HFF-Myc (cell line): ENCODE results near the gene CABP4.
"Not testable (repeated sequence)": the region's sequence is repeated elsewhere in the genome, so short reads cannot be mapped to it uniquely, and the experiment has no call there.

Experiments used
- DNase-seq: peaks from one replicate; pipeline ENCODE4 v3.0.0-alpha.2; 2011; ENCODE audit warnings: low read depth; ENCODE audit errors: extremely low read depth
- H3K4me3 ChIP-seq: replicated peaks from 2 replicates; pipeline ENCODE4 v1.5.1; 2011; ENCODE audit warnings: low read depth, mild to moderate bottlenecking, control low read depth, low read length
- TF ChIP-seq, protein P1 (sequence below): IDR thresholded peaks from 2 replicates; pipeline ENCODE4 v1.5.1; 2012; ENCODE audit warnings: mild to moderate bottlenecking, low read depth, low read length, control low read depth; ENCODE audit errors: missing control alignments

CABP4 gene

DNA sequence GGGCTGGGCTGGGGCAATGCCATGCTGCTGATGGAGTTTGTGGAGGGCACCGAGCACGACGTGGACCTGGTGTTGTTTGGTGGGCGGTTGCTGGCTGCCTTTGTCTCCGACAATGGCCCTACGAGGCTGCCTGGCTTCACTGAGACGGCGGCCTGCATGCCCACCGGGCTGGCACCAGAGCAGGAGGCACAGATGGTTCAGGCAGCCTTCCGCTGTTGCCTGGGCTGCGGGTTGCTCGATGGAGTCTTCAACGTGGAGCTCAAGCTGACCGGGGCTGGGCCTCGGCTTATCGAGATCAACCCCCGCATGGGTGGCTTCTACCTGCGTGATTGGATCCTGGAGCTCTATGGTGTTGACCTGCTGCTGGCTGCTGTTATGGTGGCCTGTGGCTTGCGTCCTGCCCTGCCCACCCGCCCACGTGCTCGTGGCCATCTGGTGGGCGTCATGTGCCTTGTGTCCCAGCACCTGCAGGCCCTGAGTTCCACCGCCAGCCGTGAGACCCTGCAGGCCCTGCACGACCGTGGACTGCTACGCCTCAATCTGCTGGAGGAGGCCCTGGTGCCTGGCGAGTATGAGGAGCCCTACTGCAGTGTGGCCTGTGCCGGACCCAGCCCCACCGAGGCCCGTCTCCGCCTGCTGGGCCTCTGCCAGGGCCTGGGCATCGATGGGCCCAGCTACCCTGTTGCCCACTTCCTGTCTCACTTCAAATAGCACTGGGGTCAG, 31.1 kb upstream of the CABP4 start:
- no peak overlapping the region for H3K4me3 ChIP-seq
- no peak for DNase-seq
- TF ChIP-seq, protein P1, sequence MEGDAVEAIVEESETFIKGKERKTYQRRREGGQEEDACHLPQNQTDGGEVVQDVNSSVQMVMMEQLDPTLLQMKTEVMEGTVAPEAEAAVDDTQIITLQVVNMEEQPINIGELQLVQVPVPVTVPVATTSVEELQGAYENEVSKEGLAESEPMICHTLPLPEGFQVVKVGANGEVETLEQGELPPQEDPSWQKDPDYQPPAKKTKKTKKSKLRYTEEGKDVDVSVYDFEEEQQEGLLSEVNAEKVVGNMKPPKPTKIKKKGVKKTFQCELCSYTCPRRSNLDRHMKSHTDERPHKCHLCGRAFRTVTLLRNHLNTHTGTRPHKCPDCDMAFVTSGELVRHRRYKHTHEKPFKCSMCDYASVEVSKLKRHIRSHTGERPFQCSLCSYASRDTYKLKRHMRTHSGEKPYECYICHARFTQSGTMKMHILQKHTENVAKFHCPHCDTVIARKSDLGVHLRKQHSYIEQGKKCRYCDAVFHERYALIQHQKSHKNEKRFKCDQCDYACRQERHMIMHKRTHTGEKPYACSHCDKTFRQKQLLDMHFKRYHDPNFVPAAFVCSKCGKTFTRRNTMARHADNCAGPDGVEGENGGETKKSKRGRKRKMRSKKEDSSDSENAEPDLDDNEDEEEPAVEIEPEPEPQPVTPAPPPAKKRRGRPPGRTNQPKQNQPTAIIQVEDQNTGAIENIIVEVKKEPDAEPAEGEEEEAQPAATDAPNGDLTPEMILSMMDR = no peak

DNA sequence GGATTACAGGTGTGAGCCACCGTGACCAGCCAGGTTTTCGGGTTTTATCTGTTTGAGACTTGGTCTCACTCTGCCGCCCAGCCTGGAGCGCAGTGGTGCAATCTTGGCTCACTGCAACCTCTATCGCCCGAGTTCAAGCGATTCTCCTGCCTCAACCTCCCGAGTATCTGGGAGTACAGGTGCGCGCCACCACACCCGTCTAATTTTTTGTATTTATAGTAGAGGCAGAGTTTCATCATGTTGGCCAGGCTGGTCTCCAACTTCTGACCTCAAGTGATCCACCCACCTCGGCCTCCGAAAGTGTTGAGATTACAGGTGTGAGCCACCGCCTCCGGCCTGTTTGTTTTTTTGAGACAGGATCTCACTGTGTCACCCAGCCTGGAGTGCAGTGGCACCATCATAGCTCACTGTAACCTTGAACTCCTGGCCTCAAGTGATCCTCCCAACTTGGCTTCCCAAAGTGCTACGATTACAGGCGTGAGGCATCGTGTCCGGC, 27.7 kb upstream of the CABP4 start:
- peak overlapping the region; percentile 66 for H3K4me3 ChIP-seq
- DNase-seq = not testable (repeated sequence)

DNA sequence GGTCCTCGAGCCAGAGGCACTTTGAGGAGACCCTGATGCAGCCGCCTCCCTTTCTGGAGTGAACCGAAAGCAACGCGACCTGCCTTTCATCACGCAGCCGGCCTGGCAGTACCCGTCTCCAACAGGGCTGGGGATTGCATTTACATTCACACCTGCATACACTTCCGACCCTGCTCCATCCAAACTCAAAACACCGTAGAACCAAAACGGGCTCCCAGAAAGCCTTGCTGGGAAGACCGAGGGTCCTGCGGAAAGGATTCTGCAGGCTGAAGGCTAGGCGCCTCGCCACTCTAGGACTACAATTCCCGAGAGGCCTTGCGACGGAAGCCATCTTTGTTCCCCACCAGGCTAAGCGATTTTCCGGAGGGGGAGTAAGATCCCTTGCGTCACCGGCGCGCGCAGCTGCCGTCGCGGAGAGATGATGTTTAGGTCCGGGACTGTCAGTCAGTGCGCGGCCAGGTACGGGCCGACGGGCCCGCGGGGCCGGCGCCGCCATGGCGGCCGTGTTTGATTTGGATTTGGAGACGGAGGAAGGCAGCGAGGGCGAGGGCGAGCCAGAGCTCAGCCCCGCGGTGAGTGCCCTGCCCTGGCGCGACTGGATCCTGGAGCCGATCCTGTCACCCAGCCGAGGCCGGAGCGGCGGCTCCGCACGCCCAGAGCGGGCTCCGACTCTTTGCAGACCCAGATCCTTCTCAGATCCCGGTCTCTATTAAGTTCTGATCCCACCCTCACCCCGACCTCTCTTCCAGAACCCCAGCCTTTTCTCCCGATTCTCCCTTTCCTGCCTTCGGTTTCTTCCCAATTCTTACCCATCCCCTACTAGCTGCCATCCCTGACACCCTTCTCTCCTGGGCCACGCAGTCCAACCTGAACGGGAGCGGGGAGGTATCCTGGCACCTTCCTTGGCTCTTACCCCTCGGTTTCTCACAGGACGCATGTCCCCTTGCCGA, 26.8 kb upstream of the CABP4 start, which contains the start of gene RPS6KB2:
Gene RPS6KB2, plus strand, starts transcription at position 443 of the 950 bp plus-strand sequence. Its CDS starts 52 bp downstream, at position 495.
- H3K4me3 ChIP-seq = peak within 1 kb of the TSS; percentile 66
- peak; percentile 89 for DNase-seq
- TF ChIP-seq, protein P1 = no peak

DNA sequence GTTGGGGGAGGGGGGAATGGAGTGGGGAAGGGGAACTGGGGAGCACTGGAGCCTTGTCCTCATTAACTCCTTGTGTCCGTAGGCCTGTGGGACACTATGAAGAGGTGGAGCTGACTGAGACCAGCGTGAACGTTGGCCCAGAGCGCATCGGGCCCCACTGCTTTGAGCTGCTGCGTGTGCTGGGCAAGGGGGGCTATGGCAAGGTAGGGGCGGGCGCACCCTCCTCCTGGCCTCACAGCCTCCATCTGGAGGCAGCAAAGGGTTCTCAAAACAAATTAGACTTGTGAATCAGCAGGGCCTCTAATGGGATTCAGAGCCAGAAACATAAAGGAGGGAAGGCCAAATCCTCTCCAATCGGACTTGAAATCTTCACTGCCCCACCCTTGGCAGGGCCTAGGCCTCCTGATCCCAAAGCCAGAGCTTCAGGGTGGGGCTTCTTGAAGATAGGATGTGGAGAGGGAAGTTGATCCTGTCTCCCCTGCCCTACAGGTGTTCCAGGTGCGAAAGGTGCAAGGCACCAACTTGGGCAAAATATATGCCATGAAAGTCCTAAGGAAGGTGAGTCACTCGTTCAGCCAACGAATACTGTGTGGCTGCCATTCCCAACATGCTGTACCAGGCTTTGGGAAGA, 26.0 kb upstream of the CABP4 start:
- peak overlapping the region; percentile 66 for H3K4me3 ChIP-seq
- TF ChIP-seq, protein P1 = no peak
- no peak for DNase-seq

DNA sequence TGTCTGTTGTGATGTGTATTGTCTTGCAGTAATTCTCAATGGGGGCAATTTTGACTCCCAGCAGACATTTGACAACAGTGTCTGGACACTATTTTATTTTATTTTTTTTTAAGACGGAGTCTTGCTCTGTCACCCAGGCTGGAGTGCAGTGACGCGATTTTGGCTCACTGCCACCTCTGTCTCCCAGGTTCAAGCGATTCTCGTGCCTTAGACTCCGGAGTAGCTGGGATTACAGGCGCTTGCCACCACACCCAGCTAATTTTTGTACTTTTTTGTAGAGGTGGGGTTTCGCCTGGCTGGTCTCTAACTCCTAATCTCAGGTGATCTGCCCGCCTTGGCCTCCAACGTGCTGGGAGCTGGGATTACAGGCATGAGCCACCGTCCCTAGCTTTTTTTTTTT, 25.4 kb upstream of the CABP4 start:
- DNase-seq = no peak
- TF ChIP-seq, protein P1 = no peak
- H3K4me3 ChIP-seq = peak overlapping the region; percentile 66

DNA sequence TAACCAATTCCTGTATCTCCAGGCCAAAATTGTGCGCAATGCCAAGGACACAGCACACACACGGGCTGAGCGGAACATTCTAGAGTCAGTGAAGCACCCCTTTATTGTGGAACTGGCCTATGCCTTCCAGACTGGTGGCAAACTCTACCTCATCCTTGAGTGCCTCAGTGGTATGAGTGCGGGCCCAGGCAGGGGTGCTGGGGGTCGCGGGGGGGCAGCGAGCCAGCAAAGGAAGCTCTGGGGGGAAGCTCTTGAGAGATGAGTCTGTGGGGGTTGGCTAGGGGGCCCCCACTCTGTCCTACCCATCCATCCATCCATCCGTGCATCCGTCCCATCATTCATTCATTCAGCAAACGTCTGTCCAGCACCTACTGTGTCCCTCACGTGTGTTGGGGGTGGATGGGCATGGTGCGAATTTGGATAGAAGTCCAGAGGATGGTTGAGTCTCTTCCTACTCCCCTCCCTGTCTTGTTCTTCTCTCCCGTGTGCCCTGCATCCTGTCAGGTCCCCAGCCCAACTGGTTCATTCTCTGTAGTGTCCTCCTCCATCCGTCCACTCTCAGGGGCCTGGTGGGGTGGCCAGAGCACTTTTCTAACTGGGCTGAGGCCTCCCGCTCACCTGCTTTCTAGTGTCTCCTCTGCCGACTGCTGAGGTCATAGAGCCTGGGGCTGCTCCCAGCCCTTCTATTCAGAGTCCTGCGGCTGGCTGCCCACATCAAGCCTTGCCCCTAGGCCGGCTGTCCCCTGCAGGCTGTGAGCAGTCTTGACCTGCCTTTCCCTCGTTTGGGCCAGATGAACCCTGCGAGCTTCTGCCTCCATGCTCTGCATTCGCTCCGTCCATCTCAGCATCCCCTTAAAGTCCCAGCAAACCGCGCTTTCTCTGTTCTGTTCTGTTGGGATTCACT, 23.6 kb upstream of the CABP4 start:
- DNase-seq = no peak
- H3K4me3 ChIP-seq = no peak overlapping the region
- TF ChIP-seq, protein P1 = no peak
